ENCODE data around the gene SPDYC.

The SPDYC gene

DNA sequence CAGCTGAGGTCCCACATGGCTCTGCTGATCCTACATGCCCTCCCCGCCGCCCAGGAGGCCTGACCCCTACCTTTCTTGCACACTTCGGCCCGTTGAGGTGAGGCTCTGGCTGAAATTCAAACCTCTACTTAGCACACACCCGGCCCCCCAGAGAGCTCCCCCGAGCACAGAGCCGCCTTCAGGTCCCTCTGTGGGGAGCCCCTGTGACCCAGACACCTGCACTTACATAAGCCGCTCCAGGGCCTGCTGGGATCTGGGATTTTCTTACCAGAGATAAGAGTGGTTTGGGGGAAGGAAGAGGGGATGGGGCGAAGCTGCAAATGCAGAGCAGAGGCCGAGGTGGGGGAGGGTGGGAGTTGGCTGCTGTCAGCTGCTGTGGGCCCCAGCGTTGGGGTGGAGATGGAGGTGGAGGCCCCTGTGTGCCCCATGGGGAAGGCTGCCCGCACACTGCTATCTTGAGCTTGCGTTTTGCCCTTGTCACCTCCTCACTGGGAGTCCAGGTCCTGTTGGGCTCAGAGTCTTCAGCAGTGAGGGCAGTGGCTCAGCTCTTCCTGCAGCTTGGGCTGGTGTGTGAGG lies 42.3 kb downstream of the SPDYC start:
- no peaks in the 10 kb centered on the region for H3K36me3 ChIP-seq (replicated peaks; ENCODE audit: insufficient read depth, low read length)
- H2AFZ ChIP-seq (ENCODE audit: low read length) = no peak overlapping the region
- no peaks in the 10 kb centered on the region for H3K27me3 ChIP-seq (replicated peaks; ENCODE audit: insufficient read depth, low read length)
- no peaks in the 10 kb centered on the region for H3K9me2 ChIP-seq (replicated peaks; ENCODE audit: insufficient read depth, low read length)
- TF ChIP-seq, protein P1, sequence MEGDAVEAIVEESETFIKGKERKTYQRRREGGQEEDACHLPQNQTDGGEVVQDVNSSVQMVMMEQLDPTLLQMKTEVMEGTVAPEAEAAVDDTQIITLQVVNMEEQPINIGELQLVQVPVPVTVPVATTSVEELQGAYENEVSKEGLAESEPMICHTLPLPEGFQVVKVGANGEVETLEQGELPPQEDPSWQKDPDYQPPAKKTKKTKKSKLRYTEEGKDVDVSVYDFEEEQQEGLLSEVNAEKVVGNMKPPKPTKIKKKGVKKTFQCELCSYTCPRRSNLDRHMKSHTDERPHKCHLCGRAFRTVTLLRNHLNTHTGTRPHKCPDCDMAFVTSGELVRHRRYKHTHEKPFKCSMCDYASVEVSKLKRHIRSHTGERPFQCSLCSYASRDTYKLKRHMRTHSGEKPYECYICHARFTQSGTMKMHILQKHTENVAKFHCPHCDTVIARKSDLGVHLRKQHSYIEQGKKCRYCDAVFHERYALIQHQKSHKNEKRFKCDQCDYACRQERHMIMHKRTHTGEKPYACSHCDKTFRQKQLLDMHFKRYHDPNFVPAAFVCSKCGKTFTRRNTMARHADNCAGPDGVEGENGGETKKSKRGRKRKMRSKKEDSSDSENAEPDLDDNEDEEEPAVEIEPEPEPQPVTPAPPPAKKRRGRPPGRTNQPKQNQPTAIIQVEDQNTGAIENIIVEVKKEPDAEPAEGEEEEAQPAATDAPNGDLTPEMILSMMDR (IDR thresholded peaks at IDR 0.05; ENCODE audit: low read length) = no peak
- TF ChIP-seq EZH2phosphoT487 (IDR thresholded peaks at IDR 0.05; ENCODE audit: low read length) = no peak
- TF ChIP-seq EZH2 (optimal IDR thresholded peaks at IDR 0.05; ENCODE audit: low read depth, low read length) = no peak
- H4K20me1 ChIP-seq (ENCODE audit: insufficient read depth, low read length) = no peaks in the 10 kb centered on the region
- no peaks in the 10 kb centered on the region for H3K4me1 ChIP-seq (ENCODE audit: low read length)
- H3F3A ChIP-seq (ENCODE audit: insufficient read depth, low read length) = no peaks in the 10 kb centered on the region
- no peak overlapping the region for H3K4me3 ChIP-seq (ENCODE audit: low read length)
- H3K9ac ChIP-seq (ENCODE audit: low read length) = no peak overlapping the region
- no peaks in the 10 kb centered on the region for H3K79me2 ChIP-seq (ENCODE audit: low read length)
- no peak overlapping the region for H3K4me2 ChIP-seq (ENCODE audit: low read depth, low read length)
- no peak overlapping the region for H3K27ac ChIP-seq (ENCODE audit: low read length)
- no peaks in the 10 kb centered on the region for H3K9me3 ChIP-seq (replicated peaks; ENCODE audit: insufficient read depth, low read length)
- no peak for DNase-seq

DNA sequence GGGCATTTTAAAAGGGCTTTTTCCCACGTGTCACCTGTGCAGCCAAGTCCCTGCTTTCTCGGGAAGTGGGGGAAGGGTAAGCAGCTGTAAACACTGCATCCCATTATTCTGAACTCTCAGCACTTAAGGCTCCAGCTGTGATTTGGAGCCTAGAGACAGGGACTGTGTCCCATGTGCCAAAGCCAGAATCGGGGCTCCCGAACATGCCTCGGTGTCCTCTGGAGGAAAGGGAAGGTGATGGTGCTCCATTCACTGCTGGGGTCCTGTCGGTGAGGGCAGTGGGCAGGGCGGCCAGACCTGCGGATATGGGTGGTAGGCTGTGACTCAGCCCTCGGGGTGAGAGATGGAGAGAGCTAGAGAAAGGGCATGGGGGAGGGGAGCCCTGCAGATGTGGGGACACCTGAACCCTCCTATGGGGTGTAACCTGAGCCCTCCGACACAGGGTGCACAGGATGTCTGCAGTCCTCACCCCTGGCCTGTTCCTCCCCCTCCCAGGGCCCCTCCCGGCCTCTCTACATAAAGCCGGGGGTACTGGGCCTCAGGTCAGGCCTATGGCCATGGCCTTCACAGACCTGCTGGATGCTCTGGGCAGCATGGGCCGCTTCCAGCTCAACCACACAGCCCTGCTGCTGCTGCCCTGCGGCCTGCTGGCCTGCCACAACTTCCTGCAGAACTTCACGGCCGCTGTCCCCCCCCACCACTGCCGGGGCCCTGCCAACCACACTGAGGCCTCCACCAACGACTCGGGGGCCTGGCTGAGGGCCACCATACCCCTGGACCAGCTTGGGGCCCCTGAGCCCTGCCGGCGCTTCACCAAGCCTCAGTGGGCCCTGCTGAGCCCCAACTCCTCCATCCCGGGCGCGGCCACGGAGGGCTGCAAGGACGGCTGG lies 43.5 kb downstream of the SPDYC start:
- Histone ChIP-seq H3K4me2 (ENCODE audit: low read depth, low read length) (no peak overlapping the region), H3K27ac (ENCODE audit: low read length) (no peak overlapping the region), H3F3A (ENCODE audit: insufficient read depth, low read length) (no peaks in the 10 kb centered on the region), H3K4me1 (ENCODE audit: low read length) (no peaks in the 10 kb centered on the region), H3K4me3 (ENCODE audit: low read length) (no peak overlapping the region), H4K20me1 (ENCODE audit: insufficient read depth, low read length) (no peaks in the 10 kb centered on the region), H3K9me2 (replicated peaks; ENCODE audit: insufficient read depth, low read length) (no peaks in the 10 kb centered on the region), H2AFZ (ENCODE audit: low read length) (no peak overlapping the region), H3K9ac (ENCODE audit: low read length) (no peak overlapping the region), H3K79me2 (ENCODE audit: low read length) (no peaks in the 10 kb centered on the region), H3K36me3 (replicated peaks; ENCODE audit: insufficient read depth, low read length) (no peaks in the 10 kb centered on the region), H3K9me3 (replicated peaks; ENCODE audit: insufficient read depth, low read length) (no peaks in the 10 kb centered on the region), H3K27me3 (replicated peaks; ENCODE audit: insufficient read depth, low read length) (no peaks in the 10 kb centered on the region)
- TF ChIP-seq, protein P1 (IDR thresholded peaks at IDR 0.05; ENCODE audit: low read length) = no peak
- TF ChIP-seq EZH2phosphoT487 (IDR thresholded peaks at IDR 0.05; ENCODE audit: low read length) (no peak), EZH2 (optimal IDR thresholded peaks at IDR 0.05; ENCODE audit: low read depth, low read length) (no peak)
- no peak for DNase-seq

DNA sequence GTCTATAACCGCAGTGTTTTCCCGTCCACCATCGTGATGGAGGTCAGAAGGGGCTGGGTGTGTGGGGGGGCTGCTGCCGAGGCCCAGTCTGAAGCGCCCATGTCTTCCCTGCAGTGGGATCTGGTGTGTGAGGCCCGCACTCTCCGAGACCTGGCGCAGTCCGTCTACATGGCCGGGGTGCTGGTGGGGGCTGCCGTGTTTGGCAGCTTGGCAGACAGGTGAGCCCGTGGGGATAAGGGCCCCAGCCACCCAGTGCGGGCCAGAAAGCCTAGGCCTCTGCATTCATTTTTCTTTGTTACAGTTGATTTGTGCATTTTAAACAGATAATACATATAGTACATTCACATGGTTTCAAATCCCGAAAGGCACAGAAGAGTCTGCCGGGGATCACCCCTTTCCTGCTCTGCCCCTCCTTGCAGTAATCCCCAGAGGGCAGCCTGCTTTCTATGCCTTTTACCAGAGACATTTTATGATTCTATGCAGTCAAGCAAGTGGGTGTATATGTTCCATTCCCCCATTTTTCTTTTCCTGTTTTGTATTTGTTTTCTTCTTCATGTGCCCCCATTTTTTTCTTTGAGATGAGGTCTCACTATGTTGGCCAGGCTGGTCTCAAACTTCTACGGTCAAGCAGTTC lies 44.3 kb downstream of the SPDYC start:
- Histone ChIP-seq H4K20me1 (ENCODE audit: insufficient read depth, low read length) (no peaks in the 10 kb centered on the region), H3K4me1 (ENCODE audit: low read length) (no peaks in the 10 kb centered on the region), H3K79me2 (ENCODE audit: low read length) (no peaks in the 10 kb centered on the region), H2AFZ (ENCODE audit: low read length) (no peak overlapping the region), H3K27ac (ENCODE audit: low read length) (no peak overlapping the region), H3K27me3 (replicated peaks; ENCODE audit: insufficient read depth, low read length) (no peaks in the 10 kb centered on the region; the same call in 1 of the 2 replicates), H3K4me2 (ENCODE audit: low read depth, low read length) (no peak overlapping the region), H3F3A (ENCODE audit: insufficient read depth, low read length) (no peaks in the 10 kb centered on the region), H3K9me2 (replicated peaks; ENCODE audit: insufficient read depth, low read length) (no peaks in the 10 kb centered on the region), H3K36me3 (replicated peaks; ENCODE audit: insufficient read depth, low read length) (no peaks in the 10 kb centered on the region), H3K9me3 (replicated peaks; ENCODE audit: insufficient read depth, low read length) (no peaks in the 10 kb centered on the region), H3K9ac (ENCODE audit: low read length) (no peak overlapping the region), H3K4me3 (ENCODE audit: low read length) (no peak overlapping the region)
- no peak for DNase-seq
- no peak for TF ChIP-seq EZH2phosphoT487 (IDR thresholded peaks at IDR 0.05; ENCODE audit: low read length)
- no peak for TF ChIP-seq EZH2 (optimal IDR thresholded peaks at IDR 0.05; ENCODE audit: low read depth, low read length)
- TF ChIP-seq, protein P1 (IDR thresholded peaks at IDR 0.05; ENCODE audit: low read length) = no peak

Data from MM.1S (cell line).